Parathyroid adenoma (tissue), 2 donors: ENCODE results near the gene PTPRF.

Source experiments
- H2AFZ ChIP-seq: fragments of 300-600 bp; sonication (generic); one replicate; pipeline ENCODE4 v1.7.0; 2017; ENCODE audit warnings: antibody characterized with exemption, mild to moderate bottlenecking
- H3K27ac ChIP-seq: fragments of 300-600 bp; sonication (generic); one replicate; pipeline ENCODE4 v1.7.0; 2017
- H3K27me3 ChIP-seq: fragments of 300-600 bp; sonication (generic); one replicate; pipeline ENCODE4 v1.7.0; 2017; ENCODE audit warnings: low read length; ENCODE audit not compliant: control insufficient read depth, insufficient read depth
- H3K36me3 ChIP-seq: fragments of 300-600 bp; sonication (generic); one replicate; pipeline ENCODE4 v1.7.0; 2017; ENCODE audit warnings: low read length; ENCODE audit not compliant: control insufficient read depth, insufficient read depth
- H3K4me1 ChIP-seq: fragments of 300-600 bp; sonication (generic); one replicate; pipeline ENCODE4 v1.7.0; 2017; ENCODE audit warnings: control low read depth
- H3K4me2 ChIP-seq: fragments of 300-600 bp; sonication (generic); one replicate; pipeline ENCODE4 v1.7.0; 2017; ENCODE audit warnings: low read length
- H3K4me3 ChIP-seq: fragments of 300-600 bp; sonication (generic); one replicate; pipeline ENCODE4 v1.7.0; 2017; ENCODE audit warnings: low read depth, low read length
- H3K79me2 ChIP-seq: fragments of 300-600 bp; sonication (generic); one replicate; pipeline ENCODE4 v1.7.0; 2017; ENCODE audit warnings: control low read depth
- H3K9ac ChIP-seq: fragments of 300-600 bp; sonication (generic); one replicate; pipeline ENCODE4 v1.7.0; 2017; ENCODE audit warnings: mild to moderate bottlenecking
- H3K9me3 ChIP-seq: fragments of 300-600 bp; sonication (generic); one replicate; pipeline ENCODE4 v1.7.0; 2017; ENCODE audit warnings: low read length; ENCODE audit not compliant: control insufficient read depth
- TF ChIP-seq, protein P1 (sequence below): fragments of 300-600 bp; sonication (generic); IDR thresholded peaks from one replicate; pipeline ENCODE4 v1.7.0; 2017; ENCODE audit warnings: antibody characterized with exemption, mild to moderate bottlenecking
- donor health status: primary hyperparathyroidism.

Gene PTPRF

DNA sequence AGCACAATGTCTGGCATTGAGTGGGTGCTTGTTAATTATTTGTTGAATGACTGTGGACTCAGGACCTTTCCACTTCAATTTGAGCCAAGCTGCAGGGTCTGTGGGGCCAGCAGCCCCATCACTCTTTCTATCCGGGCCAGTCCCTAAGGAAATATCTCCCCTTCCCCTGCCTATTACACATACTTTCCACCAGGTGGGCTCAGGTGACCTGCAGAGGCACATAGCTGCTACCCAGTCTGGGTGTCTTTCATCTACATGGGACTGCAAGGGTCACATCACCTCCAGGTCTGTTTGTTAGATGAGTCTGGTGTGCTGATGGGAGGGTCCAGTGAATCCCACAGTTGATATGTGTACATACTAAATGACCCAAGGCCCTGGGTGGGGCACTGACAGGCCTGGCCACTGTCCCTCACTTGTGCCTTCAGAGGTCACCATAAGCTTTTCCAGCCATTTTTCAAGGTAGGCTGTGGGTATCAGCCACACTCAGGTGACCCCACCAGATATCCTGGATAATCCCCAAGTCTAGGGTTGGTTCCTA lies 59.8 kb downstream of the PTPRF start:
- Histone ChIP-seq H3K4me3 (no peak overlapping the region), H2AFZ (no peak overlapping the region), H3K36me3 (no peaks in the 10 kb centered on the region), H3K79me2 (no peaks in the 10 kb centered on the region), H3K27me3 (no peaks in the 10 kb centered on the region), H3K4me1 (peaks cover 10% of the 10 kb centered on the region), H3K4me2 (no peak overlapping the region), H3K9ac (no peak overlapping the region), H3K9me3 (no peaks in the 10 kb centered on the region), H3K27ac (no peak overlapping the region)
- TF ChIP-seq, protein P1, sequence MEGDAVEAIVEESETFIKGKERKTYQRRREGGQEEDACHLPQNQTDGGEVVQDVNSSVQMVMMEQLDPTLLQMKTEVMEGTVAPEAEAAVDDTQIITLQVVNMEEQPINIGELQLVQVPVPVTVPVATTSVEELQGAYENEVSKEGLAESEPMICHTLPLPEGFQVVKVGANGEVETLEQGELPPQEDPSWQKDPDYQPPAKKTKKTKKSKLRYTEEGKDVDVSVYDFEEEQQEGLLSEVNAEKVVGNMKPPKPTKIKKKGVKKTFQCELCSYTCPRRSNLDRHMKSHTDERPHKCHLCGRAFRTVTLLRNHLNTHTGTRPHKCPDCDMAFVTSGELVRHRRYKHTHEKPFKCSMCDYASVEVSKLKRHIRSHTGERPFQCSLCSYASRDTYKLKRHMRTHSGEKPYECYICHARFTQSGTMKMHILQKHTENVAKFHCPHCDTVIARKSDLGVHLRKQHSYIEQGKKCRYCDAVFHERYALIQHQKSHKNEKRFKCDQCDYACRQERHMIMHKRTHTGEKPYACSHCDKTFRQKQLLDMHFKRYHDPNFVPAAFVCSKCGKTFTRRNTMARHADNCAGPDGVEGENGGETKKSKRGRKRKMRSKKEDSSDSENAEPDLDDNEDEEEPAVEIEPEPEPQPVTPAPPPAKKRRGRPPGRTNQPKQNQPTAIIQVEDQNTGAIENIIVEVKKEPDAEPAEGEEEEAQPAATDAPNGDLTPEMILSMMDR: no peak

DNA sequence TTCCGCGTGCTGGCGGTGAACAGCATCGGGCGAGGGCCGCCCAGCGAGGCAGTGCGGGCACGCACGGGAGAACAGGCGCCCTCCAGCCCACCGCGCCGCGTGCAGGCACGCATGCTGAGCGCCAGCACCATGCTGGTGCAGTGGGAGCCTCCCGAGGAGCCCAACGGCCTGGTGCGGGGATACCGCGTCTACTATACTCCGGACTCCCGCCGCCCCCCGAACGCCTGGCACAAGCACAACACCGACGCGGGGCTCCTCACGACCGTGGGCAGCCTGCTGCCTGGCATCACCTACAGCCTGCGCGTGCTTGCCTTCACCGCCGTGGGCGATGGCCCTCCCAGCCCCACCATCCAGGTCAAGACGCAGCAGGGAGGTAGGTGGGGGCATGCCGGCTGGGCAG lies 60.5 kb downstream of the PTPRF start:
- Histone ChIP-seq H3K79me2 (no peaks in the 10 kb centered on the region), H2AFZ (no peak overlapping the region), H3K27me3 (no peaks in the 10 kb centered on the region), H3K36me3 (no peaks in the 10 kb centered on the region), H3K27ac (no peak overlapping the region), H3K4me1 (peaks cover 9% of the 10 kb centered on the region), H3K4me3 (no peak overlapping the region), H3K4me2 (no peak overlapping the region), H3K9ac (no peak overlapping the region), H3K9me3 (no peaks in the 10 kb centered on the region)
- TF ChIP-seq, protein P1: no peak

DNA sequence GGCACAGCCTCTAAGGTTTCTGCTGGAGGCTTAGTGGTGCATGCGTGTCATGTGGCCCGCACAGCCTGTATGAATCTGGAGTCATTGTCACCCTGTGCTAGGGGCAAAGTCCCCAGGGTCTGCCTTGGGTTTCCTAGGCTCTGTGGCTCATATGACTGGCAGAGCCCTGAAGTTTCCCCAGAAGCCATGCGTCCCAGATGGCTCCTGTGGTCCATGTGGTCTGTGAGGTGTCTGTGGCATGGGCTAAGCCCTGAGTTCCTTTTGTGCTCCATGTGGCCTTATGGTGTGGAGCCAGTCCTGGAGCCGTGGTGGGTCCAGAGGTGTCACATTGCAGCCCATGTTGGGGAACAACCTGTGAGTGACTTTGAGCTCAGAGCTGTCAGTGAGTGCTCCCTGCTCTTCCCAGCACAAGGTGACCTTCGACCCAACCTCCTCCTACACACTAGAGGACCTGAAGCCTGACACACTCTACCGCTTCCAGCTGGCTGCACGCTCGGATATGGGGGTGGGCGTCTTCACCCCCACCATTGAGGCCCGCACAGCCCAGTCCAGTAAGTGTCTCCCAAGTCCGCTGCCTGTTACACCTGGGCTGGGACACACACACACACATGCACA lies 61.5 kb downstream of the PTPRF start:
- Histone ChIP-seq H3K27ac (no peak overlapping the region), H3K9me3 (no peaks in the 10 kb centered on the region), H3K27me3 (no peaks in the 10 kb centered on the region), H3K4me3 (no peak overlapping the region), H3K79me2 (no peaks in the 10 kb centered on the region), H3K4me1 (peaks cover 5% of the 10 kb centered on the region), H3K36me3 (no peaks in the 10 kb centered on the region), H3K9ac (no peak overlapping the region), H3K4me2 (no peak overlapping the region), H2AFZ (no peak overlapping the region)
- TF ChIP-seq, protein P1: no peak

DNA sequence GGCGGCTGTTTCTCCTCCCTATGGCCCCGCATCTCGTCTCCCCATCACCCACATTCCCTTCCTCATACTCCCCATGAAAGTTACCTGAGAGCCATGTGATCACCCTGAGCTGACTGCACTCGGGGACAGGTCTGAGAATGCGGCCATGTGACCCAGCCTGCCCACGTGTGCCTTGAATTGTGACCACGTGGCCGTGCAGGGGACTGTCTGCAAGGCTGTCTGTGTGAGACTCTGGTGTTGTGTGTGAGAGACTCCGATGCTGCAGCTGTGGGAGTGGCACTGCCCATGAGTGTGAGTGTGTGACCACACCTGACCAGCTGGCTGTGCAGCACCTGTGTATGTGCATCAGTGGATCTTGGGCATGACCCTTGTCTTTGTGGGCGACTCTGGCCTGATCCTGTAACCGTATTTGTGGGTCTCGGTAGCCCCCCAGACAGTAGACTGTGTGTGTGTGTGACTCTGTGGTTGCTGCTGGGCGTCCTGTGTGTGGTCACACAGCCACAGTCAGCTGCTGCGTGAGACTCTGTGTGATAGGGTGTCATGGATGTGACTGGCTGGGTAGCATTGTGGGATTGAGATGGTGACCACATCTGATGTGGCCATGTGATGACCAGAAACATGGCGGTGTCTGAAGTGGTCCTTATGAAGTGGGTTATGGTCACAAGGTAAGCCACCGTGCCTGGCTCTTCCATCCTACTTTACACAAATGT lies 62.4 kb downstream of the PTPRF start:
- no peaks in the 10 kb centered on the region for H3K79me2 ChIP-seq
- peaks cover 1% of the 10 kb centered on the region for H3K4me1 ChIP-seq
- no peak overlapping the region for H3K27ac ChIP-seq
- no peaks in the 10 kb centered on the region for H3K27me3 ChIP-seq
- H3K36me3 ChIP-seq: no peaks in the 10 kb centered on the region
- no peak overlapping the region for H3K4me2 ChIP-seq
- H3K9ac ChIP-seq: no peak overlapping the region
- H3K4me3 ChIP-seq: no peak overlapping the region
- TF ChIP-seq, protein P1: no peak
- H3K9me3 ChIP-seq: no peaks in the 10 kb centered on the region
- H2AFZ ChIP-seq: no peak overlapping the region
